Inflammatory macrophage (primary cell): Measurements from ENCODE around the gene OPCML.

Source experiments
- DNase-seq, 2 donors: peaks; one replicate each; pipeline ENCODE4 v3.0.0-alpha.2; 2020 to 2022

Gene OPCML

DNA sequence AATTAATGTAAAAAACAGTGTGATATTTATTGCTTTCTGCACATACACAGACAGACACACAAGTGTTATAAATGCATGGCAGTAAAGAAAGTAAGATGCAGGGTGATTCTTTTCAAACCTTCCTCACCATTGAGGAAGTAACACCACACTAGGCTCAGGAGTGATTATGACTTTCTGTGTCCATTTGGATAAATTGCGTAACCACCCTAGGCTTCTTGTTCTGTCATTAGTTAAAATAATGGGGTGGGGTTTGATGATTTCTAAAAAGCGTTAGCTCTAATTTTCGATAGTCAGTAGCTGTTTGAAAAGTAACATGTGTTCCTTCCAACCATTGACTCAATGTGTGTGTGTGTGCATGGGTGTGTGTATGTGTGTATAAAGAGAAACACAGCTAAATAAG is 1081.7 kb downstream of the OPCML start:
- DNase-seq: no peak

- DNase-seq: no peak
Measured at GRCh38 chr11:132448334-132448995, 1083.8 kb downstream of the OPCML start.

DNA sequence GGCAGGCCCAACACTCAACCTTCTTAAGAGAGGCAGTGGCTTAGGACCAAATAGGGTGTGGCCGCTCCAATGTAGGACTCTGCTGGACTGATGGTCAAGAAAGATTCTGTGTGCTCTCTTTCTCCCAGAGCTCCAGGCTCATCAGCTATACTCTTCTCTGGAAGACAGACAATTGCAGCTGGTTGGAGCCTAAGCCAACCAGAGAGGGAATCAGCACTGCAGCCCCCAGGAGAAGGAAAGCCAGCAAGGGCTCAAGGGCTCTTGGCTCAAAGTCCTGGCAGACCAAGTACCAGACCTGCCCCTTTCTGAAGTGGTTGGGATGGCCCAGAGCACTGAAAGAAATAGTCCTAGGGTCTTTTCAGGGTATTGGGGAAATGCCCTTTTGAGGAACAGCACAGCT is 1084.5 kb downstream of the OPCML start:
- DNase-seq: no peak

DNA sequence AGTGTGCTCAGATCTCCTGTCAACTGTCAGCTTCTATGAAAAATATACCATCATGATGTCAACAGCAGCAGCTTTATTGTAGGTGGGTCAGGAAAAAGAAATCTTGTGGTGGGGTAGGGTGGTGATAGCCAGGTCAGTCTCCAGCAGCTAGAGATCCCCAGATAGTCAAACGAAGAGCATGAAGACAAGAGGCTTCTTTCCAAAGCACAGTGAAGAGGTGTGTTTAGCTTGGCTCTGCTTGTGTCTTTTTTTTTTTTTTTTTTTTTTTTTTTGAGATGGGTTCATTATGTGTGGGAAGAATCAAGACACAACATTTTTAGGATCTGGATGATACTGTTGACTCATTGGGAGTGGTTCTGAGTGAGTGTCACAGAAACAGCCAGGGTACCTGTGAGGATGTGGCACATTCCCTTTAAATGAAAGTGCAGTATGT is 1086.4 kb downstream of the OPCML start:
- no peak for DNase-seq

DNA sequence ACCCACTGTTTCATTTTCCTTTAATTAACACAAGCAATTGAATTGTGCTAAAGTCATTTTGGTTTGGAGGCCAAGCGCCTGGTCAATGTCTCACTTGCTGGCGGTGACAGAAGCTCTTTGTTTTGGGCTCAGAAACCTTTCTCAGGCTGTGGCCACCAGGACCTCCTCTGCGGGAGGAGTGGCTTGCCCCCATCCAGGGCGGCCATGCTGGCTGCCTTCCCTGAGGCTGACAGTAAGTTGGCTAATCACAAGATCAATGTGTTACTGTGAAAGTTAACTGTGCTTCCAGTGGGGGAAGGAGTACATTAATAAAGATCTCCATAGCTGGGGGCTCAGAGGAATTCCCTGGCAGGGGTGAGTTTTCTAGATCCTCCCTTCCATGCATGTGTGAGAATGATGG is 1087.4 kb downstream of the OPCML start:
- DNase-seq: no peak

GRCh38 chr11:132439711-132440255 is 1092.5 kb downstream of the OPCML start:
- DNase-seq: no peak

GRCh38 chr11:132438418-132438817 is 1093.9 kb downstream of the OPCML start:
- no peak for DNase-seq

GRCh38 chr11:132430429-132431062 is 1101.8 kb downstream of the OPCML start:
- DNase-seq: no peak

- DNase-seq: no peak
Measured at GRCh38 chr11:132429685-132430084, 1102.6 kb downstream of the OPCML start.

GRCh38 chr11:132427611-132428010 is 1104.7 kb downstream of the OPCML start:
- no peak for DNase-seq

DNA sequence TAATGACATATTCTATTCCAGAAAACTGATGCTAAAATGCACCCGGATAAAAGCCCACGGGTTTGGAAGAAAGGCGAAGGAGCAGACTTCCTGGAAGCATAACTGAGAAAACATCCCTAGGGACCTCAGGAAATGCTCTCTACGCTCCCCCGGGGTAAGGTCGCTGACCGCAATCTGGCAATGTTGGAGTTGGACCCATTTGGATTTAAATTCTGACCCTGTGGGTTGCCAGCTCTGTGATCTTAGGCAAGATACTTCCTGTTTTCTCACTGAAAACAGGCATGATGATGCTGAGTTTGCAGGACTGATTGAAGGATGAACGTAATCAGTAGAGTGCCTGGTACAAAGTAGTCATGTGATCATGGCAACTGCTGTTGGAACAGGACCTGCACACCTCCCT is 1107.9 kb downstream of the OPCML start:
- no peak for DNase-seq

- no peak for DNase-seq
Measured at GRCh38 chr11:132423266-132423665, 1109.0 kb downstream of the OPCML start.

DNA sequence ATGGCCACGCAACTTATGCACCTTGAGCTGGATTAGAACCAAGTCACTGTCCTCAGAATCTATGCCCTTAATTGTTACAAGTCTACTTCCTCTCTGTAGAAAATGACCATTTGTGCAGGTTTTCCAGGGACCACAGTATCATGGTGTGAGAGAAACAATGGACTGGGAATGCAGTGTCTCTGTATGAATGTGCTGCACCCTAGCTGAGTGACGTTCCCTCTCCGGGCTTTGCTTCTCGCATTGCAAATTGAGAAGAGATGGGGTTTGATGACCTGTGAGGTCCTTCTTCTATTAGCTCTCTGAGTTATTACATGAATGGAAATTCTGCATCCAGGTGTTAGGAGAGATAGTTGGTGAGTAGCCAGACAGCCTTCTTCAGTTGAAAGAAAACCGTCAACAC is 1109.6 kb downstream of the OPCML start:
- no peak for DNase-seq

- no peak for DNase-seq
Measured at GRCh38 chr11:132421555-132421954, 1110.7 kb downstream of the OPCML start.

DNA sequence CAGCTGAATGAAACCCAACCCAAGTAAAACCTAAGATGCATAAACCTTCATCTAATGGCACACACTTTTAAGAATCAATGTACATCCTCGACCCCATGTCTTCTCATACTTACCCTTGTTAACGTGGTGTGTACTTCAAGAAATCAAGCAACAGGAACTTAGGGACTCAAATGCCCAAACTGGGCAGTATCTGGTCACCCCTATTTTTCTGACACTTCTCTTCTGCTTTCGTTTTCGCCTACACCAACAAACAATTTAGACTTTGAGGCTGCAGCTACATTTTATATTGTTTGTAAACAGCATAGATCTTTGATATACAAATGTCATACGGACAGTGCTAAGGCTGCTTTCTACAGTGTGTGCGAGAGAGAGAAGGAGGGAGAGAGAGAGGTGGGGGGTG is 1117.8 kb downstream of the OPCML start:
- DNase-seq: no peak

GRCh38 chr11:132410383-132410782 is 1121.9 kb downstream of the OPCML start:
- DNase-seq: no peak

- no peak for DNase-seq
Measured at GRCh38 chr11:132409573-132410355, 1122.5 kb downstream of the OPCML start.

- DNase-seq: no peak
Measured at GRCh38 chr11:132408877-132409276, 1123.4 kb downstream of the OPCML start.

- DNase-seq: no peak
Measured at GRCh38 chr11:132405728-132406127, 1126.6 kb downstream of the OPCML start.

GRCh38 chr11:132402071-132402684 is 1130.1 kb downstream of the OPCML start:
- DNase-seq: no peak

GRCh38 chr11:132396318-132396717 is 1136.0 kb downstream of the OPCML start:
- DNase-seq: no peak

DNA sequence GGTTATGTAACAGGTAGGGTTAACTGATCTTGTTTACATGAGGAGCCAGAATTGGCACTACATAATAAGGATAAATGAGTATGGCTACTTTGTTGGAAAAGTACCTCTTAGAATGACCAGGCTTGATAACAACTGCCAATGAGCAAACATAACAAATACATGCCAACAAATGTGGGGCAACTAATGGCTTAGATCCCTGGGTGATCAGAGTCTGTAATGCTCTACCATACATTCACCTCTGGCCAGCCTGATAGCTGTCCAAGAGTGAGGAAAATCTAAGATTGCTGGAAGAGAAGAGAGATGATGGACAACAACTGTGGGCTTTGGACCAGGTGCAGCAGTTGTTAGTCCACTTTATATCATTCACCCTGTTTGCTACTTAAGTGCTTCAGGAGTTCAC is 1136.9 kb downstream of the OPCML start:
- DNase-seq: no peak

DNA sequence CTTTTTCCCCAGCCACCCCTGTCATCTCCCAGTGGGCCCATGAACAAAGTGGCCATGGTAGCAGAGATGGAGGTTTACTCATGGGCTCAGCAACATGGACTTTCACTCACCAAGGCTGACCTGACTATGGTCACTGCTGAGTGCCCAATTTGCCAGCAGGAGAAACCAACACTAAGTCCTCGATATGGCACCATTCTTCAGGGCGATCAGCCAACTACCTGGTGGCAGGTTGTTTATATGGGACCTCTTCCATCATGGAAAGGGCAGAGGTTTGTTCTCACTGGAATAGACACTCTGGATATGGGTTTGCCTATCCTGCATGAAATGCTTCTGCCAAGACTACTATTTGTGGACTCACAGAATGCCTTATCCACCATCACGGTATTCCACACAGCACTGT is 1152.8 kb downstream of the OPCML start:
- DNase-seq: no peak
